Measurements from ENCODE around the gene E4F1. TPM values are rescaled to one million over a fixed set of nuclear protein-coding genes. Genes with fewer than 3 reads are reported as not detected.
"Not testable (repeated sequence)": the region's sequence is repeated elsewhere in the genome, so short reads cannot be mapped to it uniquely, and the experiment has no call there.

Gene E4F1
- total RNA-seq, 1 donor from 2014 or later, result 13.6 TPM

DNA sequence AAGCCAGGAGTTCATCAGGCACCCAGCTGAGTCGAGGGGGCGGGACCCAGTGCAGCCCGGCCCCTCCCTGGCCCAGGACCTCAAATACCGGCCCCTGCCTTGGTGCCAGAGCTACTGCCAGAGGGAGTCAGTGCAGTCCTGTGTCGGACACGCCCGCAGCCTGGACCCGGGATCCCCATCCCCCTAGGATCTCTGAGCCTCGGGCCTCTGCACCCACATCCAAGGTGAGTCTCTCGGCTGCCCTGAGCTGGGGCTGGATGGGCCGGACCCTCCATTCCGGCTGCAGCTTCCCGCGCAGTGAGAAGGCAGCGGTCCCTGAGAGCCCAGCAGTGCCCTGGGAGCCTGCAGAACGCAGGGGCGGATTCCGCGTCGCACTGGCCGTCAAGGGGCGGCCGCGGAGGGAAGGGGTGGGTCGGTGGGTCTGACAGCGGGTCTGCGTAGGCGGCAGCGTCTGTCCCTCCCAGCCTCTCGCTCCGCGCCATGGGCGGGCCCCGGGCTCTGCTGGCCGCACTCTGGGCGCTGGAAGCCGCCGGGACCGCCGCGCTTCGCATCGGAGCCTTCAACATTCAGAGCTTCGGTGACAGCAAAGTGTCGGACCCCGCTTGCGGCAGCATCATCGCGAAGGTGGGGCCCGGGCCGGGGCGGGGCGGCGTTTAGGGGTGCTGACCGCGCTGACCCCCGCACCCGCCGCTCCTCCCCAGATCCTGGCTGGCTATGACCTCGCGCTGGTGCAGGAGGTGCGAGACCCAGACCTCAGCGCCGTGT is 13.1 kb downstream of the E4F1 start, which contains the start of gene DNASE1L2:
Gene DNASE1L2, plus strand, starts transcription at position 108 of the 765 bp plus-strand sequence. Its CDS starts 373 bp downstream, at position 481.
- DNase-seq, result no peak
- intact Hi-C loops (cut with DNase I), result no loop called here
- ATAC-seq (ENCODE audit: poor library complexity), result peak; percentile 24

DNA sequence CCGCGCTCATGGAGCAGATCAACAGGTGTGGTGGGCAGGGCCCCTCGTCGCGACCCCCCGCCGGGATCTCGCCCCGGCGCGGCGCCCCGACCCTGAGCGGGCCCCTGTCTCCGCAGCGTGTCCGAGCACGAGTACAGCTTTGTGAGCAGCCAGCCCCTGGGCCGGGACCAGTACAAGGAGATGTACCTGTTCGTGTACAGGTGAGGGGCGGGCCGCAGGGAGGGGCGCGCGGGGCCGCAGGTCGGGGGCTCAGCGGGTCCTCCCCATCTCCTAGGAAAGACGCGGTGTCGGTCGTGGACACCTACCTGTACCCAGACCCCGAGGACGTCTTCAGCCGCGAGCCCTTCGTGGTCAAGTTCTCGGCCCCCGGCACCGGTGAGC is 13.7 kb downstream of the E4F1 start:
- ATAC-seq (ENCODE audit: poor library complexity), result no peak
- DNase-seq, result no peak
- intact Hi-C loops (cut with DNase I), result no loop called here

DNA sequence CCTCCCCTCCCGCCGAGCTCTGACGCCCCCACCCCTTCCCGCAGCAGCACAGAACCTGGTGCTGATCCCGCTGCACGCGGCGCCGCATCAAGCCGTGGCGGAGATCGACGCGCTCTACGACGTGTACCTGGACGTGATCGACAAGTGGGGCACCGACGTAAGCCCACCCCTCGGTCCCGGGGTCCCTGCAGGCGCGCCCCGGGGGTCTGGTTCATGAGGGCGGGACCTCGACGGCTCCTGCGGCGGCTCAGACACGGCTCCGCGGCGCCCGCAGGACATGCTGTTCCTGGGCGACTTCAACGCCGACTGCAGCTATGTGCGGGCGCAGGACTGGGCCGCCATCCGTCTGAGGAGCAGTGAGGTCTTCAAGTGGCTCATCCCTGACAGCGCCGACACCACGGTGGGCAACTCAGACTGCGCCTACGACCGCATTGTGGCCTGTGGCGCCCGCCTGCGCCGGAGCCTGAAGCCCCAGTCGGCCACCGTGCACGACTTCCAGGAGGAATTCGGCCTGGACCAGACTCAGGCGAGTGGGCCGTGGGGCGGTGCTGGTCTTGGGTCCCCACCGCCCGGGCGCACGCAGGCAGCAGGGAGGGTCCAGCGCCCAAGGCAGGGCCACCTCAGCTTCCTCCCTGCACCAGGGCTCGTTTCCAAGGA is 14.2 kb downstream of the E4F1 start:
- no peak for DNase-seq
- peak; percentile 26 for ATAC-seq (ENCODE audit: poor library complexity)
- intact Hi-C loops (cut with DNase I), result no loop called here

DNA sequence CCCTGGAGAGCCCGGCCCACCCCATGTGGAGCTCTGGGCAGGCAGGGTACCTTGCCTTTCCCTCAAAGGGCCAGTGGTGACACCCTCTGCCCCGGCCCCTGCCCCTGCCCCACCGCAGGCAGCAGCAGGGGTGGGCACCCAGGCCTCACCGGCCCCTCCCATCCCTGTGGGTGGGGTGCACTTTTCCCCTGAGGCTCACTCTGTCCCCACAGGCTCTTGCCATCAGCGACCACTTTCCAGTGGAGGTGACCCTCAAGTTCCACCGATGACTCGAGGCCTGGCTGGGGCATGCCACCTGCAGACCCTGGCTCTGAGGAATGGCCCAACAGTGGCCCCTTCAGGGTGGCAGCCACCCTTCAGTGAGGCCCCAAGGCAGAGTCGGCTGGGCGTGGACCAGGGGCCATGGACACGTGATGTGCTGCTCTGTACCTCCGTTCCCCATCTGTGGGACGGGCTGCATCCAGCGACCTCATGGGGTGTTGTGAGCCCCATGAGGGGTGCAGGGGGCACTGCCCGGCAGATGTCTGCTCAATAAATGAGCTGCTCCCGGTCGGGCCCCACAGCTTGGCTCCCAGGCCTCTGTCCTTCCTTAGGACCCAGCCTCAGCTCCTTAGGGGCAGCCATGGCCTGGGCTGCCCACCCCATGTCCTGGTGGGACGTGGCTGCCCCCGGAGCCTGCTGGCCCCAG is 14.9 kb downstream of the E4F1 start:
- DNase-seq, result no peak
- intact Hi-C loops (cut with DNase I), result no loop called here
- peak; percentile 24 for ATAC-seq (ENCODE audit: poor library complexity)

DNA sequence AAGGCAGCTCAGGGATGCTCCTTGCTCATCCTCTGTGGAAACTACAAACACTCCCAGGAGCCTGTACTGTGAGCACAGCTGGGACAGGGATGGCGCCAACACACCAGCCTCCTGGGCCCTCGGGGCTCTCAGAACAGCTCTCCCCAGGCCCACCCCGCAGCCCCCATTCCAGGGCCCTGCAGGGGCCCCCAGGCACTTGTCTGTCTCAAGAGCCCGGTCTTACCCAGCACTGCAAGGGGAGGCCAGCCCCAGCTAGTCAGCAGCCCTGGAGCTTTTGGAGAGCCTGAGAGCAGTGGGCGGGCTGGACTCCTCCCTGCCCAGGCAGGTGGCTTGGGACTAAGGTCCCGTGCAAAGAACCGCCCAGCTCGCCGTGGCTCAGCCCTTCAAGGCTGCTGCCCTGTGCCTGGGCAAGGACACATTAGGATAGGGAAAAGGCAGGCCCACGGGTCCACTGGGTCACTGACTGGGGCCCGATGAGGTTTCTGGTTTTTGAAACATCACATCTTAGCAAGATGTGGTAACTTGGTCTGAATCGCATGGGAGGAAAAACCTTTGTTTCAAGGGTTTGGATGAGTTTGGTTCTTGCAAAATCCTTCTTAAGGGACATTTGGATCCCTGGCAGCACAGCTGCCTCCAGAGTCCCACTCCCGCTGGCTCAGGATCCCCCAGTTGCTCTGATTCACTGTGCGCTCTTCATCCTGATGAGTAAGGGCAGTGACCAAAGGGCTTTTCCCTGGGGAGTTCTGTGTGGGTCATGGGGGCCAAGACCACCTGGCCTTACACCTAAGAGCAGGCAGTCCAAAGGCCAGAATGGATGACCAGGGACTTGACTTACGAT is 15.7 kb downstream of the E4F1 start:
- DNase-seq (no peak), ATAC-seq (ENCODE audit: poor library complexity) (no peak)
- intact Hi-C loops (cut with DNase I), result no loop called here

DNA sequence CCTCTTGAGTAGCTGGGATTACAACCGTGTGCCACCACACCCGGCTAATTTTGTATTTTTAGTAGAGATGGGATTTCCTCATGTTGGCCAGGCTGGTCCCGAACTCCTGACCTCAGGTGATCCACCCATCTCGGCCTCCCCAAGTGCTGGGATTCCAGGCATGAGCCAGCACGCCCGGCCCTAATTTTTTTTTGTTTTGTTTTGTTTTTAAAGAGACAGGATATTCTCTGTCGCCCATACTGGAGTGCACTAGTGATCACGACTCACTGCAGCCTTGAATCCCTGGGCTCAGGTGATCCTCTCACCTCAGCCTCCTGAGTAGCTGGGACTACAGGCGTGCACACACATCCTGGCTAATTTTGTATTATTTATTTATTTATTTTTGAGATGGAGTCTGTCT is 16.9 kb downstream of the E4F1 start:
- not testable (repeated sequence) for DNase-seq; ATAC-seq (ENCODE audit: poor library complexity)
- intact Hi-C loops (cut with DNase I), result loop anchor here (10.0 kb wide), 1 partner anchor 56 kb away; no protein-coding TSS in a partner anchor

DNA sequence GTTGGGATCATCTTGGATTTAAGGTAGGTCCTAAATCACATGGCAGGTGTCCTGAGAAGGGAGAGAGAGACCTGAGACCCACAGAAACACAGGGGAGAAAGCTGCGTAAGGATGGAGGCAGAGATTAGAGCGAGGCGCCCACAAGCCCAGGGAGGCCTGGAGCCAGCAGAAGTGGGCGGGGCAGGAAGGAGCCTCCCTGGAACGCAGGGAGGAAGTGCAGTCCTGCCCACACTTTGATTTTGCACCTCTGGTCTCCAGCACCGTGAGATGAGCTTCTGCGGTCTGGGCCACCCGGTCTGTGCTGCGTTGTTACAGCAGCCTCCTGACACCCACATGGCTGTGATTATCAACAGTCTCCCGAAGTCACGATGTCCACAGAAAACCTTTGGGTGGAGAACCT is 19.2 kb downstream of the E4F1 start:
- no peak for DNase-seq
- intact Hi-C loops (cut with DNase I), result loop anchor here (10.0 kb wide), 1 partner anchor 58 kb away; no protein-coding TSS in a partner anchor

DNA sequence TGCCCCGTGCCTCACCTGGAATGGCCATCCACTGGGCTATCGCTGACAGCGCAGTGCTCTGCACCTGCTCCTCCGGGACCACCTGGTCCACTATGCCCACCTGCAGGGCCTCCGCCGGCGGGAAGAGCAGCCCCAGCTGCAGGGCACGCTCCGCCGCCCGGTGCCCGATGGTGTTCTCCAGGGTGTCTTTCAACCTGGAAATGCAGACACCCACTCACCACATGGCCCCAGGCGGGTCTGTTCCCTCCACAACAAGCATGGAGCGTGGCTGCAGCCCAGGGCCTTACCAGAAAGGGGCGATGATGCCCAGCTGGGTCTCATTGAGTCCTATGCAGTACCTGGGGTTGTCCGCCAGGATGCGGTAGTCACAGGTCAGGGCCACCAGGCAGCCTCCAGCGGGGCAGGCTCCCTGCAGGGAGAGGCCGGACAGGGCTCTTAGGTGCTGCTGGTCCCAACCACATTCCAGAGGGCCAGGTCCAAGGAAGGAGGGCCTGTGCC is 19.7 kb downstream of the E4F1 start:
- DNase-seq (no peak), ATAC-seq (ENCODE audit: poor library complexity) (no peak)
- intact Hi-C loops (cut with DNase I), result loop anchor here (10.0 kb wide), 1 partner anchor 58 kb away; no protein-coding TSS in a partner anchor

More for the DNA sequence above, 19.2 kb downstream of the E4F1 start:
- ATAC-seq (ENCODE audit: poor library complexity), result no peak

DNA sequence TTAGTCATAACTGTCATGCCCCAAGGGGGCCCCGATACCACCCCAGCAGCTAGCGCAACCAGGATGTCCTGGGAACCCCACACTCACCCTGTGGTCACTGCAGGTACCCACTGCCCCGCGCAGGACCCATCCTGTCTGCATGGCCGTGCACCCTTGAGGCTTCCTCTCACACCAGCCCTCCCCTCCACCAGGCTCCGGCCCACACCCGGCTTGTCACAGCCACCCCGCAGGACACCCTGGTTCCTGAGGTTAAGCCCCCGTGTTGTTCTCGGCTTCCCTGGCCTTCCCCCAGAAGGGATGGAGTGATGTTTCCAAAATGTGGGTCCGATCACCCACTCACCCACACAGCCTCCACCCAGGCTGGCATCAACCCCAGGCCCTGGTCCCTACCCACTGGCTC is 20.4 kb downstream of the E4F1 start:
- intact Hi-C loops (cut with DNase I), result loop anchor here (10.0 kb wide), 1 partner anchor 59 kb away; no protein-coding TSS in a partner anchor
- ATAC-seq (ENCODE audit: poor library complexity), result no peak

DNA sequence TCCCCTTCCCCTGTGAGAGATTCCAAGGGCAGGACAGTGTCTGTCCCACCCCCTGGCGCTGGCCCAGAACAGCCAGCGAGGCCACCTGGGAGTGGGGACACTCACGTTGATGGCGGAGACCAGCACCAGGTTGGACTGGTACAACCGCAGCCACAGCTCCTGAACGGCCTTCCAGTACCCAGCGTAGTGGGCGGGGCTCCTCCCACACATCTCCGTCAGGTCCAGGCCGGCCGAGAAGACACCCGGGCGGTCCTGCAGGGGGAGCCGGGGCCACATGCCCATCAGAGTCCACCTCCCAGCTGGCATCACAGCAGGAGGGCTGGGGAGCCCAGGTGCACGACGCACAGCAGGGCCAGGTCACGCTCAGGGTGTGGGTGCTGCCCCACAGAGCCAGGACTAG is 20.9 kb downstream of the E4F1 start:
- intact Hi-C loops (cut with DNase I), result loop anchor here (10.0 kb wide), 1 partner anchor 60 kb away; no protein-coding TSS in a partner anchor
- no peak for DNase-seq
- ATAC-seq (ENCODE audit: poor library complexity), result no peak

More for the DNA sequence above, 20.4 kb downstream of the E4F1 start:
- DNase-seq, result no peak

DNA sequence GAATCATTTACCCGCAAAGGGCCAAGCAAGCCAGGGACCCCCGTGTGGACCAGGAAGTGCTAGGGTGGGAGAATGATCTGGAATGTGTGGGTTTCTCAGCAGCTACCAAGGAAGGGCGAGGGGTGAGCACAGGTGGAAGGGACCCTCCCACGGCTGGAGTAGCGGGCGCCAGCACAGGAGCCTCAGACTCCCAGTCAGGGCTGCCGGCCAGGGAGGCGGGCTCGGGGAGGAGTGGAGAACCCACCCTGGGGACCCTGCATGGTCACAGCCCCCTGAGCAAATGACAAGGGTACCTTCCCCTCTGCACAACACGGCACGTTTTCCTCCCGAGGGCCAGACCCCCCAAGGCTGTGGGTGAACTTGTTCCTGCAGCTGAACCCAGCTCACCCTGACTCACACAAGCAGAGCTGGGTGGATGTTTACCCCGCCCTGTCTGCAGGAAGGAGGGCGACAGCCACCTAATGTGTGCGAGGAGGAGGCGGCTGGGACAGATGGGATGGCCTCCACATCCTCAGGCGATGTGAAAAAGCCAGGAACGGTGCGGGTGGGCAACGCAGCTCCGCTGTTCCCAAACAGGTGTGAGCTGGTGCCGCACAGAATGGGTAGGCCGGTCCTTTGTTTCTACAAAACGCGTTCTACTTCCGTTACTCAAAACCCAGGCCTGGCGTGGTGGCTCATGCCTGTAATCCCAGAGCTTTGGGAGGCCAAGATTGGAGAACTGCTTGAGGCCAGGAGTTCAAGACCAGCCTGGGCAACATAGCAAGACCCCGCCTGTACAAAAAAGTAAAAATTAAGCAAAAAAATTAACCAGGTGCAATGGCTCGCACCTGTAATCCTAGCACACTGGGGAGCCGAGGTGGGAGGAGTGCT is 21.8 kb downstream of the E4F1 start:
- intact Hi-C loops (cut with DNase I), result loop anchor here (10.0 kb wide), 1 partner anchor 60 kb away; no protein-coding TSS in a partner anchor
- DNase-seq, result no peak

DNA sequence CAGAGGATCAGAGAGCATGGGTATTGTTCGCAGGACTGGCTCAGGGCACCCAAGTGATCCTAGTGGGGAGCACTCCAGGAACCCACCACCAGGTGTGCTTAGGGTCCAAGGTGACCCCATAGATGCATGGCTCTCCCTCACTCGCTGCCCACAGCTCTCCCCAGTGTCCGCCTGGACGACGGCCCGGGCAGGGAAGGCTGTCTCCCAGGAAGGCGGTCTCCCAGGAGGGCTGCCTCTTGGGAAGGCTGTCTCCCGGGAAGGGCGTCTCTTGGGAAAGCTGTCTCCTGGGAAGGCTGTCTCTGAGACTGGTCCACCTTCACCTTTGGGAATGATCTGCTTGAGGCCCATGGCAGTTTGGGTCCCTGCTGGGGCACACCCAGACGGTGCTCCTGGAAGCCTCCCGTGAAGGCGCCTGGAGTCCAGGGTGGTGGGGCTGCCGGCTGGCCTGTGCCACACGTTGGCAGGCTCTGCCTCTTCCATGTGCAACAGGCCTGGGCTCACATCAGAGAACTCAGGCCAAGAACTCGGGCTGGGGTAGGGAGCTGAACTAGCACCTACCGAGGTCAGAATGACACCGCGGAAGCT is 23.0 kb downstream of the E4F1 start:
- ATAC-seq (ENCODE audit: poor library complexity) (no peak), DNase-seq (no peak)
- intact Hi-C loops (cut with DNase I), result loop anchor here (10.0 kb wide), 1 partner anchor 62 kb away; no protein-coding TSS in a partner anchor

More for the DNA sequence above, 21.8 kb downstream of the E4F1 start:
- no peak for ATAC-seq (ENCODE audit: poor library complexity)

DNA sequence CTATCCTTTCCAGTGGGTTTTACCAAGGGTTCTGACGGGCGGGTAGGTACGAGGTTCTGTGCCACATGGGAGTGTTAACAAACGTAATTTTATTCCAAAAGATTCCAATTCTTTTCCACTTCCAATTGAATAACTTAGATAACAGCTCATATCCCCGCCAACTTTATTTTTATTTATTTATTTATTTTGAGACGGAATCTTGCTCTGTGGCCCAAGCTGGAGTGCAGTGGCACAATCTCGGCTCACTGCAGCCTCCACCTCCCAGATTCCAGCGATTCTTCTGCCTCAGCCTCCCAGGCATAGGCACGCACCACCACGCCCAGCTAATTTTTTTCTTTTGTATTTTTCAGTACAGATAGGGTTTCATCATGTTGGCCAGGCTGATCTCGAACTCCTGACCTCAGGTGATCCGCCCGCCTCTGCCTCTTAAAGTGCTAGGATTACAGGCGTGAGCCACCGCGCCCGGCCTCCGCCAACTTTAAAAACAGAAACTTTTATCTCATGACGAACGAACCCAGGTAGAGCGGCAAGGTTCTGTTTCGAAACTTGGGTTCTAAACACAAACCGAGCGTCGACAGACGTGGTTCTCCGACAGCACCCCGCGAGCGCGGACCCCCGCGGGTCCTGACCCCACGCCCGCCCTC is 27.4 kb downstream of the E4F1 start:
- DNase-seq, result no peak
- intact Hi-C loops (cut with DNase I), result no loop called here

DNA sequence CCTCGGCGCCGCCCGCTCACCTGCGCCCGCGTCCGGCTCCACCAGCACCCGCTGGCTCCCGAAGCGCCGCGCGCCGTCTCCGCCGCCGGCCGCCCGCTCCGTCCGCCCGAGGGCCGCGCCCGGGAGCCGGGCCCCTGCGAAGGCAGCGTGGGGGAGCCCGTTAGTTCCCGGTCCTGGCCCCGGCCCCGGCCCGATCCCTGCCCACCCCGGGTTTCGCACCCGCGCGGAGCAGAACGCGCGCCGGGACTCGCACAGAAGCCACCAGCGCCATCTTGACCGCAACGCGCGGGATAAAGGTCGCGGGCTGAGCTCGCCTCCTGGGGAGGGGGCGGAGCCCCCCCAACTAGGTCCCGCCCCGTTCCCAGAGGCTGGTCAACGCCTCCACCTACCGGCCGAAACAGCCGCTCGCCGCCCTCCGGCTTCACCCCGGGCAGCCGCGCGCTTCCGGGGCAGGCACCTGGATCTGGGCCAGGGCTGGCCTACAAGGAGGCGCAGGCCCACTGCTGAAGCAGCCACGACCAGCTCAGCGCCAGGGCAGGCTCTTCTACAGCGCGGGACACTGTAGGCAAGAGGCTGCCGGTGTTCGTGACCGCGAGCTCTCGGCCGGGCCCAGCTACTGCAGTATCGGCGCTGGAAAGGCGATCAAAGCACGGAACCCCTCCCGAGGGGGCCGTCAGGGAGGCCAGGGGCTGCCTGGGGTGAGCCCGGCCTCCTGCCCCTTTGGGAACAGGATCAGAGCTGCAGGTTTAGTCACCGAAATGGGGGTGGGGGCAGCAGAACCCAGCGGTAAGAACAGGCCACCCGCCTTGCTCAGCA is 28.1 kb downstream of the E4F1 start, which contains the start of gene ECI1:
Gene ECI1, minus strand, starts transcription at position 292 of the 816 bp plus-strand sequence. Its CDS starts 21 bp downstream, at position 271.
- DNase-seq, result peak; percentile 98
- peak; percentile 98 for ATAC-seq (ENCODE audit: poor library complexity)
- intact Hi-C loops (cut with DNase I), result no loop called here

More for the DNA sequence above, 27.4 kb downstream of the E4F1 start:
- ATAC-seq (ENCODE audit: poor library complexity), result no peak

DNA sequence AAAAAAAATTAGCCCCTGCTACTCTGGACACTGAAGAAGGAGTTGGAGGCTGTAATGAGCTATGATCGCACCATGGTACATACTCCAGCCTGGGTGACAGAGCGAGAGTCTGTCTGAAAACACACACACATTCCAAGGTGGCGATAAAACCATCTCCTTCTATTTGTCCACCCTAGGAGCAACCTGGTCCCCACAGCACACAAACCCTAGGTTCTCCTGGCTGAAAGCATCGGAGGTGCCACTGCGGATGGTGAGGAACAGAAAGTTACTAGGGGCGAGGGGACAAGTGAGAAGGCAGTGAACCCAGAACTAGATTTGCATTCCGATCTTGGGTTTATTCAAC is 29.4 kb downstream of the E4F1 start:
- ATAC-seq (ENCODE audit: poor library complexity), result no peak
- no peak for DNase-seq
- intact Hi-C loops (cut with DNase I), result no loop called here

Data from Right ventricle myocardium superior (tissue), 1 donor.